Liver (tissue), 9 donors: ENCODE measurements around the gene ELAVL2. TPM values are rescaled to one million over a fixed set of nuclear protein-coding genes. Genes with fewer than 3 reads are reported as not detected.

Experiments
- DNase-seq: peaks from one replicate; pipeline ENCODE4 v3.0.0-alpha.2; 2017; ENCODE audit warnings: low spot score
- H3K27ac ChIP-seq, 2 donors: one replicate each; pipeline ENCODE4 v1.7.0; 2013; ENCODE audit warnings: inconsistent platforms in 2 of 2, low read length in 2 of 2, control low read depth in 1 of 2, low read depth in 1 of 2, mild to moderate bottlenecking in 1 of 2
- H3K27me3 ChIP-seq, 4 donors: one replicate each; pipeline versions ENCODE4 v1.6.1 to v1.7.0; 2013; ENCODE audit warnings: low read length in 3 of 4, inconsistent platforms in 1 of 4, mild to moderate bottlenecking in 1 of 4, moderate library complexity in 1 of 4; ENCODE audit not compliant: control insufficient read depth in 4 of 4, insufficient read depth in 4 of 4
- H3K36me3 ChIP-seq, 4 donors: one replicate each; pipeline versions ENCODE4 v1.6.1 to v1.7.0; 2013; ENCODE audit warnings: low read length in 3 of 4, mild to moderate bottlenecking in 3 of 4, low read depth in 1 of 4, moderate library complexity in 1 of 4; ENCODE audit not compliant: control insufficient read depth in 4 of 4, insufficient read depth in 3 of 4
- H3K4me1 ChIP-seq, 4 donors: one replicate each; pipeline versions ENCODE4 v1.6.1 to v1.7.0; 2013; ENCODE audit warnings: low read length in 3 of 4, mild to moderate bottlenecking in 3 of 4, moderate library complexity in 1 of 4; ENCODE audit not compliant: control insufficient read depth in 4 of 4, insufficient read depth in 4 of 4
- H3K4me3 ChIP-seq, 3 donors: one replicate each; pipeline versions ENCODE4 v1.6.1 to v1.7.0; 2013; ENCODE audit warnings: low read length in 3 of 3, control low read depth in 1 of 3, low read depth in 1 of 3, mild to moderate bottlenecking in 1 of 3
- H3K9ac ChIP-seq, 2 donors: one replicate each; pipeline ENCODE4 v1.7.0; 2013; ENCODE audit warnings: low read length in 2 of 2, mild to moderate bottlenecking in 2 of 2, moderate library complexity in 2 of 2, control low read depth in 1 of 2, low read depth in 1 of 2
- H3K9me3 ChIP-seq, 4 donors: one replicate each; pipeline versions ENCODE4 v1.6.1 to v1.7.0; 2013; ENCODE audit warnings: low read length in 3 of 4; ENCODE audit not compliant: control insufficient read depth in 4 of 4
- EGR1 ChIP-seq, 2 donors: IDR thresholded peaks; 2 replicates each; pipeline ENCODE4 v1.6.1; 2016 to 2018; ENCODE audit warnings: antibody characterized with exemption in 2 of 2, low read depth in 2 of 2
- FOXA1 ChIP-seq: IDR thresholded peaks from 2 replicates; pipeline ENCODE4 v1.6.1; 2016; ENCODE audit warnings: antibody characterized with exemption
- FOXA2 ChIP-seq: IDR thresholded peaks from 2 replicates; pipeline ENCODE4 v1.6.1; 2016; ENCODE audit warnings: antibody characterized with exemption
- GABPA ChIP-seq, 2 donors: IDR thresholded peaks in 1 of 2; conservative IDR thresholded peaks in 1 of 2; 2 replicates each; pipeline ENCODE4 v1.6.1; 2016; ENCODE audit warnings: antibody characterized with exemption in 2 of 2, mild to moderate bottlenecking in 1 of 2, moderate library complexity in 1 of 2
- HNF4A ChIP-seq, 2 donors: conservative IDR thresholded peaks; 2 replicates each; pipeline ENCODE4 v1.6.1; 2016; ENCODE audit warnings: antibody characterized with exemption in 2 of 2, mild to moderate bottlenecking in 2 of 2
- JUND ChIP-seq, 2 donors: IDR thresholded peaks; 2 replicates each; pipeline ENCODE4 v1.6.1; 2016; ENCODE audit warnings: antibody characterized with exemption in 2 of 2
- SP1 ChIP-seq: IDR thresholded peaks from 2 replicates; pipeline ENCODE4 v1.6.1; 2018; ENCODE audit warnings: antibody characterized with exemption, mild to moderate bottlenecking
- TAF1 ChIP-seq: conservative IDR thresholded peaks from 2 replicates; pipeline ENCODE4 v1.6.1; 2016; ENCODE audit warnings: antibody characterized with exemption, mild to moderate bottlenecking
- YY1 ChIP-seq: IDR thresholded peaks from 2 replicates; pipeline ENCODE4 v1.6.1; 2016; ENCODE audit warnings: antibody characterized with exemption, mild to moderate bottlenecking
- ZBTB33 ChIP-seq: IDR thresholded peaks from 2 replicates; pipeline ENCODE4 v1.6.1; 2016; ENCODE audit warnings: antibody characterized with exemption
- WGBS: extraction: QIAGEN DNeasy Blood & Tissue Kit; methylation state at CpG from one replicate; pipeline ENCODE4 v1.1.7; 2013; 5-methylcytosine and 5-hydroxymethylcytosine counted together
- polyA plus RNA-seq, 2 donors: library from polyadenylated mRNA; stranded (reverse) in 1 of 2; unstranded in 1 of 2; fragments of 200-250 nt in 1 of 2; fragments of >200 nt in 1 of 2; fragmentation: Nextera tagmentation in 1 of 2; extraction: Ambion mirVana in 1 of 2; gene quantifications; one replicate each; pipeline versions ENCODE4 v1.2.1 to v1.2.3, GENCODE V29; 2013 to 2015
- total RNA-seq, 2 donors: library from RNA; depleted of rRNA; stranded (reverse); fragments of >200 nt; gene quantifications; one replicate each; pipeline ENCODE4 v1.2.3, GENCODE V29; 2014
- TF ChIP-seq, protein P1 (sequence below): IDR thresholded peaks from 2 replicates; pipeline ENCODE4 v1.6.1; 2016; ENCODE audit warnings: antibody characterized with exemption, mild to moderate bottlenecking
- TF ChIP-seq, protein P2 (sequence below): IDR thresholded peaks from 2 replicates; pipeline ENCODE4 v1.6.1; 2016; ENCODE audit warnings: antibody characterized with exemption
- TF ChIP-seq, protein P3 (sequence below): fragments of 150-350 bp; IDR thresholded peaks from 2 replicates; pipeline ENCODE4 v1.5.1; 2017; ENCODE audit warnings: improper control_type of control experiment, low read depth, low read length; ENCODE audit not compliant: missing input control
- donor health status: healthy.
- donor health status: healthy.
- donor health status: healthy.
- donor health status: healthy.
- donor health status: healthy.

ELAVL2 gene
- total and polyA plus RNA-seq, 4 donors = 0.19 TPM; not detected in 3

DNA sequence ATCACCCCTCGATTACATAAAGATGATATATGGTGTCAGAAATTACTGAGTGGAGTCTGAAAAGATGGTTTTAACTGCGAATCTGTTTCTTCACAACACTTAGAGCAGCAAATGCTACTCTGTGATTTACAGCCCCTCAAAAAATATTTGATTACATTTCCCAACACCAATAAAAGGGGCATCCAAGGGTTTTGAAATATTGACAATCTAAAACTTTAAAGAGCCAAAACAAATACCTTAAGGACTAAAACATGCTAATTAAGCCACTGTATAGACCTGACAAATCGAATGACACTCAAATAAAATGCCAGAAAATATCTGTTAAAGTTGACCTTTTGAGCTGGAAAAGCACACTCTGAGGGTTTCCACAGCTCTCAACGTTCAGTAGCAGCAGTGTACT, 73.2 kb downstream of the ELAVL2 start:
- no peaks in the 10 kb centered on the region for H3K9me3 ChIP-seq
- no peak overlapping the region for H3K27ac ChIP-seq
- H3K27me3 ChIP-seq = peaks cover 0 to 3% (median 0%) of the 10 kb centered on the region in 4 donors
- DNase-seq = no peak
- H3K9ac ChIP-seq = no peak overlapping the region
- H3K36me3 ChIP-seq = no peaks in the 10 kb centered on the region
- TF ChIP-seq TAF1 = no peak
- TF ChIP-seq GABPA (IDR thresholded peaks at IDR 0.05 in 1 of 2, conservative IDR thresholded peaks at IDR 0.05 in 1 of 2) = no peak
- WGBS = 46% methylated on average over 4 of the region's 4 CpGs
- H3K4me3 ChIP-seq = no peak overlapping the region
- no peaks in the 10 kb centered on the region for H3K4me1 ChIP-seq

DNA sequence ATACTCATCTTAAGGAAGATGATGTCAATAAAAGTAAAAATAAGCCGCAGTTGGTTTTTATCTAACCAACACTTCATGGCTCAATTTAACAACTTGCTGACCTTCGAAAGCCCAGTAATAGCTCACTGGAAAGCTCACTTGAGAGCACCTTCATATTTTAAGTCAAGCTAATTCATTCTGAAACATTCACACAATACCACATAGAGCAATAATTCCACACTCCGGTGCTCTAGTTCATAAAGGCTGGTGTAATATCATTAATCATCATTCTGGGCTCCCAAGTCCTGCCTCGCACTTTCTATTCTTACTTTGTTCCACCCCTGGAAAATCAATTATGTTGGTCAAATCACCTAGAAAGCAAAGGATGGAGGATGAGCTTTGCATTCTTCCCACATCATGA, 74.4 kb downstream of the ELAVL2 start:
- Histone ChIP-seq H3K9me3 (no peaks in the 10 kb centered on the region), H3K4me3 (no peak overlapping the region), H3K9ac (no peak overlapping the region), H3K4me1 (no peaks in the 10 kb centered on the region), H3K27me3 (peaks cover 0 to 3% (median 0%) of the 10 kb centered on the region in 4 donors), H3K36me3 (no peaks in the 10 kb centered on the region), H3K27ac (no peak overlapping the region)
- 87% methylated on average over 4 of the region's 4 CpGs for WGBS
- TF ChIP-seq EGR1 (IDR thresholded peaks at IDR 0.05; ENCODE audit: low read depth in 2 of 2) = no peak
- TF ChIP-seq FOXA1 = no peak
- TF ChIP-seq HNF4A (conservative IDR thresholded peaks at IDR 0.05) = no peak
- TF ChIP-seq, protein P1, sequence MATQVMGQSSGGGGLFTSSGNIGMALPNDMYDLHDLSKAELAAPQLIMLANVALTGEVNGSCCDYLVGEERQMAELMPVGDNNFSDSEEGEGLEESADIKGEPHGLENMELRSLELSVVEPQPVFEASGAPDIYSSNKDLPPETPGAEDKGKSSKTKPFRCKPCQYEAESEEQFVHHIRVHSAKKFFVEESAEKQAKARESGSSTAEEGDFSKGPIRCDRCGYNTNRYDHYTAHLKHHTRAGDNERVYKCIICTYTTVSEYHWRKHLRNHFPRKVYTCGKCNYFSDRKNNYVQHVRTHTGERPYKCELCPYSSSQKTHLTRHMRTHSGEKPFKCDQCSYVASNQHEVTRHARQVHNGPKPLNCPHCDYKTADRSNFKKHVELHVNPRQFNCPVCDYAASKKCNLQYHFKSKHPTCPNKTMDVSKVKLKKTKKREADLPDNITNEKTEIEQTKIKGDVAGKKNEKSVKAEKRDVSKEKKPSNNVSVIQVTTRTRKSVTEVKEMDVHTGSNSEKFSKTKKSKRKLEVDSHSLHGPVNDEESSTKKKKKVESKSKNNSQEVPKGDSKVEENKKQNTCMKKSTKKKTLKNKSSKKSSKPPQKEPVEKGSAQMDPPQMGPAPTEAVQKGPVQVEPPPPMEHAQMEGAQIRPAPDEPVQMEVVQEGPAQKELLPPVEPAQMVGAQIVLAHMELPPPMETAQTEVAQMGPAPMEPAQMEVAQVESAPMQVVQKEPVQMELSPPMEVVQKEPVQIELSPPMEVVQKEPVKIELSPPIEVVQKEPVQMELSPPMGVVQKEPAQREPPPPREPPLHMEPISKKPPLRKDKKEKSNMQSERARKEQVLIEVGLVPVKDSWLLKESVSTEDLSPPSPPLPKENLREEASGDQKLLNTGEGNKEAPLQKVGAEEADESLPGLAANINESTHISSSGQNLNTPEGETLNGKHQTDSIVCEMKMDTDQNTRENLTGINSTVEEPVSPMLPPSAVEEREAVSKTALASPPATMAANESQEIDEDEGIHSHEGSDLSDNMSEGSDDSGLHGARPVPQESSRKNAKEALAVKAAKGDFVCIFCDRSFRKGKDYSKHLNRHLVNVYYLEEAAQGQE = no peak
- no peak for TF ChIP-seq SP1
- no peak for TF ChIP-seq TAF1
- no peak for TF ChIP-seq YY1
- no peak for TF ChIP-seq GABPA (IDR thresholded peaks at IDR 0.05 in 1 of 2, conservative IDR thresholded peaks at IDR 0.05 in 1 of 2)
- TF ChIP-seq FOXA2 = no peak
- TF ChIP-seq ZBTB33 = no peak
- TF ChIP-seq, protein P2, sequence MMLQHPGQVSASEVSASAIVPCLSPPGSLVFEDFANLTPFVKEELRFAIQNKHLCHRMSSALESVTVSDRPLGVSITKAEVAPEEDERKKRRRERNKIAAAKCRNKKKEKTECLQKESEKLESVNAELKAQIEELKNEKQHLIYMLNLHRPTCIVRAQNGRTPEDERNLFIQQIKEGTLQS = no peak
- no peak for TF ChIP-seq JUND (IDR thresholded peaks at IDR 0.05)
- TF ChIP-seq, protein P3, sequence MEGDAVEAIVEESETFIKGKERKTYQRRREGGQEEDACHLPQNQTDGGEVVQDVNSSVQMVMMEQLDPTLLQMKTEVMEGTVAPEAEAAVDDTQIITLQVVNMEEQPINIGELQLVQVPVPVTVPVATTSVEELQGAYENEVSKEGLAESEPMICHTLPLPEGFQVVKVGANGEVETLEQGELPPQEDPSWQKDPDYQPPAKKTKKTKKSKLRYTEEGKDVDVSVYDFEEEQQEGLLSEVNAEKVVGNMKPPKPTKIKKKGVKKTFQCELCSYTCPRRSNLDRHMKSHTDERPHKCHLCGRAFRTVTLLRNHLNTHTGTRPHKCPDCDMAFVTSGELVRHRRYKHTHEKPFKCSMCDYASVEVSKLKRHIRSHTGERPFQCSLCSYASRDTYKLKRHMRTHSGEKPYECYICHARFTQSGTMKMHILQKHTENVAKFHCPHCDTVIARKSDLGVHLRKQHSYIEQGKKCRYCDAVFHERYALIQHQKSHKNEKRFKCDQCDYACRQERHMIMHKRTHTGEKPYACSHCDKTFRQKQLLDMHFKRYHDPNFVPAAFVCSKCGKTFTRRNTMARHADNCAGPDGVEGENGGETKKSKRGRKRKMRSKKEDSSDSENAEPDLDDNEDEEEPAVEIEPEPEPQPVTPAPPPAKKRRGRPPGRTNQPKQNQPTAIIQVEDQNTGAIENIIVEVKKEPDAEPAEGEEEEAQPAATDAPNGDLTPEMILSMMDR = no peak
- DNase-seq = no peak
